Caco-2 (cell line): ENCODE data around the gene POLDIP3. TPM values are rescaled to one million over a fixed set of nuclear protein-coding genes. Genes with fewer than 3 reads are reported as not detected.

Experiments used
- BruUV-seq: library from RNA; stranded (reverse); fragments of 400-500 nt; replicated peaks from 2 replicates; lab custom pipeline; 2021; lab: Mats Ljungman, UMichigan
- CTCF ChIA-PET: fragments of 300-600 bp; sonication (Branson Sonifier 250); formaldehyde crosslinking; loops from one replicate; lab custom pipeline; 2022; ENCODE audit warnings: antibody characterized with exemption; lab: Charles Lee
- POLR2A ChIA-PET: fragments of 300-600 bp; sonication (Branson Sonifier 250); formaldehyde crosslinking; loops from one replicate; lab custom pipeline; 2022; ENCODE audit warnings: antibody characterized with exemption; lab: Charles Lee
- DNase-seq, 2 experiments: peaks; one replicate each; pipeline versions ENCODE4 v3.0.0 to v3.0.0-alpha.2; 2020 to 2022
- H3K27me3 ChIP-seq: replicated peaks from 2 replicates; pipeline ENCODE4 v1.6.0; 2011; ENCODE audit warnings: low read length; ENCODE audit not compliant: control insufficient read depth, insufficient read depth
- H3K36me3 ChIP-seq: 2 replicates; pipeline ENCODE4 v1.5.1; 2011; ENCODE audit warnings: low read length; ENCODE audit not compliant: control insufficient read depth, insufficient read depth
- H3K4me1 ChIP-seq: fragments of 250-450 bp; sonication (Bioruptor Pico); 2 replicates; pipeline ENCODE4 v1.5.1; 2020; ENCODE audit warnings: mild to moderate bottlenecking
- H3K4me3 ChIP-seq: 2 replicates; pipeline ENCODE4 v1.5.1; 2011; ENCODE audit warnings: low read depth, mild to moderate bottlenecking, control low read depth, low read length
- H3K9me3 ChIP-seq: fragments of 250-450 bp; sonication (Bioruptor Pico); 2 replicates; pipeline ENCODE4 v1.5.1; 2020; ENCODE audit warnings: mild to moderate bottlenecking, moderate library complexity
- H3K27ac Mint-ChIP-seq: one replicate; pipeline ENCODE4 v1.8.0; 2022; ENCODE audit warnings: mixed read lengths; ENCODE audit not compliant: unreplicated experiment
- H3K27me3 Mint-ChIP-seq: one replicate; pipeline ENCODE4 v1.8.0; 2022; ENCODE audit warnings: mixed read lengths; ENCODE audit not compliant: insufficient read depth, unreplicated experiment
- H3K36me3 Mint-ChIP-seq: one replicate; pipeline ENCODE4 v1.8.0; 2022; ENCODE audit warnings: mild to moderate bottlenecking, mixed read lengths; ENCODE audit not compliant: insufficient read depth, unreplicated experiment
- H3K4me1 Mint-ChIP-seq: one replicate; pipeline ENCODE4 v1.8.0; 2022; ENCODE audit warnings: low read depth, mixed read lengths; ENCODE audit not compliant: unreplicated experiment
- H3K4me3 Mint-ChIP-seq: one replicate; pipeline ENCODE4 v1.8.0; 2022; ENCODE audit warnings: mild to moderate bottlenecking, moderate library complexity, mixed read lengths; ENCODE audit not compliant: unreplicated experiment
- H3K9me3 Mint-ChIP-seq: one replicate; pipeline ENCODE4 v1.8.0; 2022; ENCODE audit warnings: mixed read lengths; ENCODE audit not compliant: unreplicated experiment
- intact Hi-C: fragments of 100-400 bp; cut with micrococcal nuclease; formaldehyde crosslinking; loops from one replicate; pipeline ENCODE4 v1.10.0; 2022; ENCODE audit not compliant: unreplicated experiment
- total RNA-seq: library from RNA; stranded (reverse); gene quantifications from 2 replicates; pipeline ENCODE4 v1.2.3, GENCODE V29; 2022
- TF ChIP-seq, protein P1 (sequence below), 2 experiments: fragments of 200-600 bp in 1 of 2; IDR thresholded peaks; 1 replicate in 1 of 2; 2 replicates in 1 of 2; pipeline versions ENCODE4 v1.5.1 to v1.8.0; 2011 to 2022; ENCODE audit warnings: antibody characterized with exemption in 1 of 2, control low read depth in 1 of 2, inconsistent platforms in 1 of 2, low read depth in 1 of 2, low read length in 1 of 2, mild to moderate bottlenecking in 1 of 2, moderate library complexity in 1 of 2; ENCODE audit not compliant: insufficient read depth in 1 of 2, severe bottlenecking in 1 of 2, unreplicated experiment in 1 of 2

Gene POLDIP3
- total RNA-seq, 1 experiment from 2014 or later, result 70.8 TPM

GRCh38 chr22:42639541-42640241, 25.0 kb upstream of the POLDIP3 start:
- DNase-seq, result no peak

DNA sequence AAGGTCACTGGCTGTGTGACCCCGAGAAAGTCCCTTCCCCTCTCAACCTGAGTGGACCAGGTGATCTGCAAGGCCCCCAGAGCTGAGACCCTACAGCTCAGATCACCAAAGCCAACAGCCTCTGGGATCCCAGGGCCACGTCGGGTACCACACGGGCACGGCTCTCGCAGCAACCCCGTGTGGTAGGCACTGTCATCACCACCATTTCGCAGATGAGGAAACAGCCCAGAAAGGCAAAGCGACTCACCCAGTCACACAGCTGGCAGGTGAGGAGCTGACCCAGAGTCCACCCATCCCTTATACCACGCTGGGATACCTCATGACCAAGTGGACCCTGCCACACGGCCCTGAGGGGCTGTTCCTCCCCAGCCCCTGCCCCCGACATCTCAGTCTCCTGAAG, 22.9 kb upstream of the POLDIP3 start:
- H3K36me3 ChIP-seq, result peaks cover 1% of the 10 kb centered on the region; the same call in 1 of the 2 replicates
- no peaks in the 10 kb centered on the region for H3K9me3 ChIP-seq
- Mint-ChIP-seq H3K9me3 (no peaks in the 10 kb centered on the region), H3K4me1 (no peaks in the 10 kb centered on the region), H3K4me3 (no peak overlapping the region), H3K27me3 (no peaks in the 10 kb centered on the region), H3K27ac (no peak overlapping the region), H3K36me3 (peaks cover 27% of the 10 kb centered on the region)
- H3K4me1 ChIP-seq, result no peaks in the 10 kb centered on the region
- ChIA-PET POLR2A (no interaction called here), CTCF (no interaction called here)
- TF ChIP-seq, protein P1, sequence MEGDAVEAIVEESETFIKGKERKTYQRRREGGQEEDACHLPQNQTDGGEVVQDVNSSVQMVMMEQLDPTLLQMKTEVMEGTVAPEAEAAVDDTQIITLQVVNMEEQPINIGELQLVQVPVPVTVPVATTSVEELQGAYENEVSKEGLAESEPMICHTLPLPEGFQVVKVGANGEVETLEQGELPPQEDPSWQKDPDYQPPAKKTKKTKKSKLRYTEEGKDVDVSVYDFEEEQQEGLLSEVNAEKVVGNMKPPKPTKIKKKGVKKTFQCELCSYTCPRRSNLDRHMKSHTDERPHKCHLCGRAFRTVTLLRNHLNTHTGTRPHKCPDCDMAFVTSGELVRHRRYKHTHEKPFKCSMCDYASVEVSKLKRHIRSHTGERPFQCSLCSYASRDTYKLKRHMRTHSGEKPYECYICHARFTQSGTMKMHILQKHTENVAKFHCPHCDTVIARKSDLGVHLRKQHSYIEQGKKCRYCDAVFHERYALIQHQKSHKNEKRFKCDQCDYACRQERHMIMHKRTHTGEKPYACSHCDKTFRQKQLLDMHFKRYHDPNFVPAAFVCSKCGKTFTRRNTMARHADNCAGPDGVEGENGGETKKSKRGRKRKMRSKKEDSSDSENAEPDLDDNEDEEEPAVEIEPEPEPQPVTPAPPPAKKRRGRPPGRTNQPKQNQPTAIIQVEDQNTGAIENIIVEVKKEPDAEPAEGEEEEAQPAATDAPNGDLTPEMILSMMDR (IDR thresholded peaks at IDR 0.05; ENCODE audit: insufficient read depth in 1 of 2, low read depth in 1 of 2, low read length in 1 of 2, severe bottlenecking in 1 of 2, unreplicated experiment in 1 of 2), result no peak
- H3K4me3 ChIP-seq, result no peak overlapping the region
- no peaks in the 10 kb centered on the region for H3K27me3 ChIP-seq
- BruUV-seq, result no TSS peak
- DNase-seq, result no peak
- intact Hi-C loops, result no loop called here

More at GRCh38 chr22:42639541-42640241, 25.0 kb upstream of the POLDIP3 start:
- H3K27ac Mint-ChIP-seq, result no peak overlapping the region
- H3K27me3 Mint-ChIP-seq, result no peaks in the 10 kb centered on the region
- no peaks in the 10 kb centered on the region for H3K9me3 ChIP-seq
- ChIA-PET CTCF (no interaction called here), POLR2A (no interaction called here)
- H3K4me3 Mint-ChIP-seq, result no peak overlapping the region
- peaks cover 7% of the 10 kb centered on the region for H3K4me1 Mint-ChIP-seq
- 0 out of 2 replicates have a peak, but pooled peaks cover 1% of the 10 kb centered on the region for H3K36me3 ChIP-seq
- no peaks in the 10 kb centered on the region for H3K4me1 ChIP-seq
- no TSS peak for BruUV-seq
- H3K36me3 Mint-ChIP-seq, result peaks cover 19% of the 10 kb centered on the region
- intact Hi-C loops, result no loop called here
- no peak overlapping the region for H3K4me3 ChIP-seq
- TF ChIP-seq, protein P1 (IDR thresholded peaks at IDR 0.05; ENCODE audit: insufficient read depth in 1 of 2, low read depth in 1 of 2, low read length in 1 of 2, severe bottlenecking in 1 of 2, unreplicated experiment in 1 of 2), result no peak
- no peaks in the 10 kb centered on the region for H3K9me3 Mint-ChIP-seq
- no peaks in the 10 kb centered on the region for H3K27me3 ChIP-seq

GRCh38 chr22:42636506-42636905, 21.8 kb upstream of the POLDIP3 start:
- Mint-ChIP-seq H3K9me3 (no peaks in the 10 kb centered on the region), H3K27me3 (no peaks in the 10 kb centered on the region), H3K36me3 (peaks cover 36% of the 10 kb centered on the region), H3K27ac (no peak overlapping the region), H3K4me1 (no peaks in the 10 kb centered on the region), H3K4me3 (no peak overlapping the region)
- Histone ChIP-seq H3K4me3 (no peak overlapping the region), H3K36me3 (peaks cover 1% of the 10 kb centered on the region; the same call in 1 of the 2 replicates), H3K4me1 (no peaks in the 10 kb centered on the region), H3K27me3 (no peaks in the 10 kb centered on the region), H3K9me3 (no peaks in the 10 kb centered on the region)
- intact Hi-C loops, result no loop called here
- no peak for DNase-seq
- no TSS peak for BruUV-seq
- POLR2A ChIA-PET, result no interaction called here
- CTCF ChIA-PET, result no interaction called here
- TF ChIP-seq, protein P1 (IDR thresholded peaks at IDR 0.05; ENCODE audit: insufficient read depth in 1 of 2, low read depth in 1 of 2, low read length in 1 of 2, severe bottlenecking in 1 of 2, unreplicated experiment in 1 of 2), result no peak
